EH (cell line): ENCODE data around the gene TMEM54.

Experiments used
- DNase-seq: peaks from one replicate; pipeline ENCODE4 v3.0.0-alpha.2; 2015; ENCODE audit warnings: low read depth

Gene TMEM54

GRCh38 chr1:32881871-32882850 lies 19.0 kb downstream of the TMEM54 start:
- no peak for DNase-seq

GRCh38 chr1:32881291-32881690 lies 19.9 kb downstream of the TMEM54 start:
- no peak for DNase-seq

DNA sequence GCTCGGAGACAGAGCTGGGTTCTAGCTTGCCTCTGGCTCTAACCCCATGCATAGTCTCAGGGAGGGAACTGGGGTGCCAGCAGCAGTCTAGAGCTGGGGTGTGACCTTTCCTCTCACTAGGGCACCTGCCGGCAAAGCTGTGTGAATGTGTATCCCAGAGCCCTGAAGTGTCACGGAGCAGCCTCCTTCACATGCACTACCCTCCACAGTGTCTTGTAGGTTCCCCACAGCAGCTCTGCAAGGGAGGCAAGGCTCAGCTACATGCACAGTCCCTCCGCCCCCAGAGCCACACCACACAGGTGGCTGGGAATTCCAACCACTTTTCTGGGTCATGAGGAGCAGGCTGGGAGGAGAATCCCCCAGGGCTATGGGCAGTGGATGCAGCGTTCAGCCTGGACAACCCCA lies 22.6 kb downstream of the TMEM54 start:
- DNase-seq = no peak

DNA sequence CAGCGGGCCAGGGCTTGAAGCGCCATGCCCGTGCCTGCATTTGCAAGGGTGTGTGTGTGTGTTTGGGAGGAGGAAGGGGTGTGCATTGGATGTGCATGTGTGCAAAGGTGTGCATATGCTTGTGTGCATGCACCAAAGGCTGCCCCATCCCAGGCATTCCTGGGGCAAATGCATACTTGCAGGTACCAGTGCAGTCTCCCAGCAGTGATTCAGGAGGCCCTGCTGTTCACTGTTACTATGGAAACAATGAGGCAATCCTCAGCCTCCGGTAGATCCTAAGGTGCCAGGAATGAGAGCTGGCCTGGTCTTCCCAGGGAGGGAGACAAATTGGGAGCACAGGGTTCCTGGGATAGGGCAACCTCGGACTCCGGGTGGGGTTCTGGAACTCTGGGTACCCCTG lies 23.0 kb downstream of the TMEM54 start:
- peak; percentile 36 for DNase-seq

DNA sequence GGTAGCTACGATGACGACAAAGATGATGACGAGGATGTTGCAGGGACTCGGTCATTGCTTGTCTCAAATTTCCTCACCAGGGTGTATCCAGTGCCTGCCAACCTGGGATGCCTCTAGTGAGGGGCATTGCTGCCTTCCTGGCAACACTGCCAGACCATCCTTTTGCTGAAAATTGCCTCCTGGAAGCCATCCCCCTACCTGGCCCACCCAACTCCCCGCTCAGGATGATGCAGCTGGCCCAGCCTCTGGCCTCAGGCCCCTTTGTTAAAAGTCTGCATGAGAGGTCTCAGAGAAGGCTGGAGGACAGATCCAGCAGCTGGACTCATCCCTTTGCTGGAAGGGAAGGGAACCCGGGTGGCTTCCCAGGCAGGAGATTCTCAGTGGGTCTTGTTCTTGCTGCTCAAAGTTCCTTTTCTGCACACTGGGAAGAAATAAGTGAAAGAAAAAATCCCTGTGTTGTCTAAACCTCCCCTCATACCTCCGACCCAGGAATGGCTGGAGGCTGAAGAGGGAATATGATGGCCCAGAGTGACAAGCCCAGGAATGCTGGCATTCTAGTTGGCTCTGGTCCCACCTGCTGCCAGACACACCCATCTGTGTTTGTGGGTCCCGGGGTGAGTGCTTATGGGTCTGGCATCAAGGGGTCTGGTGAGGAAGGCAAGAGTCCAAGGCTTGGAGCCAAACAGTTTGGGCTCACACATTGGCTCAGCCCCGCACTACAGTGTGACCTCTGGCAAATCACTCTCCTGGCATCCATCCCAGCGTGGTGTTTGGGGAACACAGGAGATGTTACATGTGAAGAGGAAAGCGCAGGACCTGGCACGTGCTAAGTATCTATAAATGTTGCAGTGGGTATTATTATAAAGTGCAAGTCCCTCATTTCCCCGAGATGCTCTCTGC lies 23.7 kb downstream of the TMEM54 start:
- DNase-seq = no peak

- DNase-seq = peak; percentile 52
These were observed 24.6 kb downstream of the TMEM54 start for GRCh38 chr1:32876341-32877210.

DNA sequence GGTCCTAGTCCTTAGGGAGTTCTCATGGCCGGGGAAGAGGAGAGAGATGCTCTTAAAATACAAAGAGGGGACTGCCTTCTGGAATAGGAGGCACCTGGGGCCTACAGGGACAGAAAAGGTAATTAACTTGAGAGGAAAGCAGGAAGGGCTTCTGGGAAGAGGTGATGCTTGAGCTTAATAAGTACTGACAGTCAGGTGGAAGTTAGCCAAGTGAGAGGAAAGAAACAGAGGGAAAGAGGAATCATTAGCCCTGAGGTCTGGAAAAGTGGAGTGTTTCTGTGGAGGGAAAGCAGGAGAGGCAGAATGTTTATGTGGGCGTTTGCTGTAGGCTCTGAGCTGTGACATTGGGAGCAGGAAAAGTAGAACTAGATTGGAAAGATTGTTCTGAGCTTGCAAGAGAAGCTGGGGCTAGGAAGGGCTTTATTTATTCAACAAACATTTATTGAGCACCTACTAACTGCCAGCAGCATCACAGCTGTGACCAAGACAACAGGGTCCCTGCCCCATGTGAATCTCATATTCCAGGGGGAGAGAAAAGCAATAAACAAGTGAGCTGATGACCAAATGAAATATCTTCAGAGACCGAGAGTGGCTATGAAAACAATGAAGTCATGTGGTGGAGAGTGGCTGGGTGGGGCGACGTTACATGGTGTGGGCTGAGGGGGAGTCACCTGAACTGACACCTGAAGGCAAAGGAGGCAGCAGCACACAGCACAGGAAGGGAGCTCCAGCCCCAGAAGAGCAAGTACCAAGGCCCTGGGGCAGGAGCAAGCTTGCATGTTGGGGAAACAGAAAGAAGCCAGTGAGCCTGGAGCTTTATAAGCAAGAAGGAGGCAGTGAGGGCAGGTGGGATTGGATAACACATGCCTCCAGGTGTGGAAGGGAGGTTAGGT lies 26.1 kb downstream of the TMEM54 start:
- DNase-seq = no peak

DNA sequence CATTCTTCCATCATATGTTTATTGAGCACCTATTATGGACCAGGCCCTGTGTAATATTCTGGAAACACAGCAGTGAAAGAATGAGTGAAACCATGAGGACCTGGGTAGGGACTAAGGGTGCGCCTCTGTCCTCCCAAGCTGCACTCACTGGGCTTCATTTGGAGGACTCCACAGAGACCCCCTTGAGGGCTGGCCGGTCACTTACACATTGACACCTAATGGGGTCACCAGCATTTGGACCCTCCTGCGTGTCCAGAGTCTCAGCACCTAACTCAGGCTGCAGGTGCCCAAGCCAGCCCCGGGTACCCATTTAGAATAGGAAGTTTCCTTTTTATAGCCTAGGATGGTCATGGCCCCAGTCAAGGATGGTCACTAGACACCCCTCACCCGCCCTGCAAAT lies 27.7 kb downstream of the TMEM54 start:
- no peak for DNase-seq

GRCh38 chr1:32872192-32872460 lies 29.1 kb downstream of the TMEM54 start:
- no peak for DNase-seq

DNA sequence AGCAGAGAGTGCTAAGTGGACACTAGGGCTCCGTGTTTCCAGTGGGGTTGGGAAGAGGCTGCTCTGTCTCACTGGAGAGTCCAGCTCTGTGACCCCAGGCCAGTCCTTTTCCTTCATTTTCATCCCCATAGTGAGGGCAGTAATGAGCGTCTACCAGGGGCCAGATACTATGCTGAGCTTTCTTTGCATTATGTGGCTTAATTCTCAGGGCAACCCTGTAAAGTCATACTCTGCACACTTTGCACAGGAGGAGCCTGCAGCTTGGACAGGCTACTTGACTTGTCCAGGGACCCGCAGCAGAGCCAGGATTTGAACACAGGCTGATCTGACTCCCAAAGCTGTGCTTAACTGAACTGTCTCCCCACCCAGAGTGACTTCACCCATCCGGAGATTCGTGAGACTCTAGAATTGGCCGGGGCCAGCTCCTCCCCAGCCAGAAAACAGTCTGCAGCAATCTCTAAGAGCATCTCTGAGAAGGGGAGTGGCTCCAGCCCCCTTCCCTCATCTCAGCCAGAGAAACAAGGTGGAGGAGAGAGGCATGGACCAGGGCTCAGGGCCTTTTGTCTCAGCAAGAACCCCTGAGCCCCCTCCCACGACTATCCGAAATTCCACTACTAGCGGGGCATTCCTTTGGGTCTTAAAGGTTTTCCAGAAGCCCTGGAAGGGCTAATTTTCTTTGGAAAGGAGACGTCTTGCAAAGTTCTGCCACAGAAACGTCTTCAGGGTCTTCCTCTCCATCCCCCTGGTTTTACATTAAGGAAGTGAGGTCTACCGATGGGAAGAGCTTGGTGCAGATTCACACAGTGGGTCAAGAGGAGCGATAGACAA lies 29.6 kb downstream of the TMEM54 start:
- DNase-seq = no peak

- peak; percentile 51 for DNase-seq
These were observed 30.4 kb downstream of the TMEM54 start, which contains the start of gene FNDC5 for GRCh38 chr1:32870615-32871363. TSS of gene FNDC5 (minus strand) at chr1:32870912.

DNA sequence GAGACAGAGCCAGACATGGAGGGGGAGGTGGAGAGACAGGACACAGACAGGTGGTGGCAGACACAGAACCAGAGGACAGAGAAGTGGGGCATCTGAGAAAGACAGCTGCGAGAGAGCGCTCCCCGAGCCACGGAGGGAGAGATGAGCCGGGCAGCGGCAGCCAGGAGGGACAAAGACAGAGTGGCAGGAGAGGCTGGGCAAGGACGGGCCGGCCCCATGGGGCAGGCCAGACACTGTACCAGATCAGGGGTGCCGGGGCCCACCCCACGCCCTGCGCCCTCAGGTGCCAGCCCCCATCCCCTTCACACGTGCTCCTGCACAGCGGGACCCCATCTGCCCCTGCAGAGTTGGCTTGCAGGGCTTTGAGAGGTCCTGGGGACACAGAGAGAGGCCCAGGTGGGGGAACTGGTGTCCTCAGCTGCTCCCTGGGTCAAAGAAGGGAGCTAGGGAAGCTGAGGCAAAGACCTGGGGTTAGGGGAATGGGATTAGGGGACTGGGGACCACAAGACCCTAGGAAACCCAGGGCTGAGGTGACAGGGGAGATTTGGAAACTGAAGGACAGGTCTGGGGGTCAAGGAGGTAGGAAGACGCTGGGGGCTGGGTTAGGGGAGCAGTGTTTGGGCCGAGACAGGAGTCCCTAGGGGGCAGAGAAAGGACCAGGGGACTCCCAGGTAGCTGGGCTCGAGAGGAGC lies 31.1 kb downstream of the TMEM54 start:
- DNase-seq = no peak

DNA sequence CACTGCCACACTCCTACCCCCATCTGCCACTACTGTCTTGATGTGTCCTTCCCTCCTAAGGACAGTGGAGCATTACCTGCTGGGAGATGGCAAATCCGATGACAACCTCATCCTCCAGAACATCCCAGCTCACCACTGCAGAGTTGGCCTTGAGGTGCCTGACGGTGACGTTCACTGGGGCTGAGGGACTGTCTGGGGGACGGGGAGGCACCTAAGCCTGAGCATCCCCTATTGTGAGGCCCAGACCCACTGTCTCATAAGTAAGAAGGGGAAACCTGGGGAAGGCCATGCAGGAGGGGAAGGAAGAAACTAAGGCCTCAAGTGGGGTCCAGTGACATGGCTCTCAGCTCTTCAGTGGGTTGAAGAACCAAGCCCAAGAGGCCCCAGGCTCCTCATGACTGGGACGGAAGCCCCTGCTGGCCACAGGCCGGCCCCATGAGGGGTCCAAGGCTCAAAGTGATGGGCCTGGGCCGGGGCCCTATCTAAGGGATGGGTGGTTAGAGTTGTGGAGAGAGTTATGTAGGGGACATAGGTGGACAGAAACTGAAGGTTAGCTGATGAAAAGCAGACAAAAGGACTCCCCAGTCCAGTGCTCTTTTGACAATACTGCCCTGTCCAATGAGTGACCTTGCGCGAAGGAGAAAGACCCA lies 32.3 kb downstream of the TMEM54 start:
- DNase-seq = no peak

GRCh38 chr1:32868085-32868484 lies 33.1 kb downstream of the TMEM54 start:
- no peak for DNase-seq

GRCh38 chr1:32867671-32868070 lies 33.5 kb downstream of the TMEM54 start:
- no peak for DNase-seq

DNA sequence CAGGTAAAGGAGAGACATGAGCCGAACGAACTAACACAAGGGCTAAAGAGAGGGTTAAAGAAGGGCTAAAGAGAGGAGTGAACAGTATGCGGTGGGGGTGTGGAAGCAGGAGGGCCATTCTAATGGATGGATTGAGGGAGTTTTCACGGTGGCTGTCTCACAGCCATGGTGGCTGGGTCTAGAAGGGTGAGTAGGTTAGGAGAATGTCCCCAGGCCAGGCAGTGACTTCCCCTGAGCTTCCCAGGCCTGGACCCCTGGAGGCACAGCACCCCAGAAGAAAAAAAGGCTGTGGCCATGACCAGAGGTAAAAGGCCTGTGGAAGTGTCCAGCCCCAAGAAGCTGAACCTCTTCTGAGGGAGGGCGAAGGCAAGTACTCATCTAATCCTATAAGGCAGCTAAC lies 34.0 kb downstream of the TMEM54 start:
- no peak for DNase-seq

GRCh38 chr1:32865639-32866405 lies 35.4 kb downstream of the TMEM54 start:
- no peak for DNase-seq
